GM19023 (cell line): ENCODE results near the gene OR1K1.
"Not testable (repeated sequence)": the region's sequence is repeated elsewhere in the genome, so short reads cannot be mapped to it uniquely, and the experiment has no call there.

Source experiments
- ATAC-seq: cut with Tn5 transposase; IDR thresholded peaks from one replicate; pipeline ENCODE4 v1.9.1; 2021; ENCODE audit warnings: mild to moderate bottlenecking, moderate library complexity; ENCODE audit not compliant: unreplicated experiment

Gene OR1K1

DNA sequence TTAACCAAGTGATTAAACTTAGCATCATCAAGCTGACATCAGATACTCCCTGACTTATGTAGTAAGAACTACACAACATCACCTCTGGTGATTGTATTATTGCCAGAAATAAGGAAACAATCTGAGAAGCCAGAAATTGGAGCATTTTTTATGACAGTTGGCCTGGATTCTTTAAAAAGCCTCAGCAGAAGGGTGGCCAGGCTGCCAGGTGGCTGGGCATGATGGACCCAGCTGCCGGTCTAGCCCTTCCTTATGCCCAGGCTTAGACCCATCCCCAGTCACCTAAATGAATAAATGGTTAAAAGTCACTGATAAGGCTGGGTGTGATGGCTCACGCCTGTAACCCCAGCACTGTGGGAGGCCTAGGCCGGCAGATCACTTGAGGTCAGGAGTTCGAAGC lies 12.8 kb downstream of the OR1K1 start:
- ATAC-seq: no peak

DNA sequence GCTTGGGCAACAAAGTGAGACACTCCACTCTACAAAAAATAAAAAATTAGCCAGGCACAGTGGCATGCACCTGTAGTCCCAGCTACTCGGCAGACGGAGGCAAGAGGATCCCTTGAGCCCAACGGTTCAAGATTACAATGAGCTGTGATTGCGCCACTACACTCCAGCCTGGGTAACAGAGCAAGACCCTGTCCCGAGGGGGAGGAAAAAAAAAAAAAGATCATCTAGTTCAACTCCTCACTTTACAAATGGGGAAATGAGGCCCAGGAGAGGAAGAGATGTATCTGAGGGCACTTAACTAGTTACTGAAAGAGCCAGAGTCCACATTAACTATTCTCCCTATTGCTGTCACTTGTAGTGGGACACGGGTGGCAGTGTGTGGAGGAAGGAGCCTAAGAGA lies 14.6 kb downstream of the OR1K1 start:
- ATAC-seq: no peak

DNA sequence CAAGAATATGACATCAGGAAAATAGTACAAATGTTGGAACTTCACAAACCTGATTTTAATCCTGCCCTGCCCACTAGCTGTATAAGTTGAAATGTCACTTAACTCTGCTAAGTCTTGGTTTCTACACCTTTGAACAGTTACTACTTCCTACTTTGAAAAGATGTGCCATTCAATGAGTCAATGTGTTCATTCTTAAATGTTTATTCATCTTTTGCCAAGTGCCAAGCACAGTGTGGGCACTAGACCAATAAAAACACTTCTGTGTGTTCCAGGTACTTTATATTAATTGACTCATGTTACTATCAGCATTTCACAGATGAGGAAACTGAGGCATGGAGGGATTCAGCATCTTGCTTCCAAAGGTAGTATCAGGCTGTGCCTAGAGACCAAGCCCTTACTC lies 15.6 kb downstream of the OR1K1 start:
- ATAC-seq: no peak

DNA sequence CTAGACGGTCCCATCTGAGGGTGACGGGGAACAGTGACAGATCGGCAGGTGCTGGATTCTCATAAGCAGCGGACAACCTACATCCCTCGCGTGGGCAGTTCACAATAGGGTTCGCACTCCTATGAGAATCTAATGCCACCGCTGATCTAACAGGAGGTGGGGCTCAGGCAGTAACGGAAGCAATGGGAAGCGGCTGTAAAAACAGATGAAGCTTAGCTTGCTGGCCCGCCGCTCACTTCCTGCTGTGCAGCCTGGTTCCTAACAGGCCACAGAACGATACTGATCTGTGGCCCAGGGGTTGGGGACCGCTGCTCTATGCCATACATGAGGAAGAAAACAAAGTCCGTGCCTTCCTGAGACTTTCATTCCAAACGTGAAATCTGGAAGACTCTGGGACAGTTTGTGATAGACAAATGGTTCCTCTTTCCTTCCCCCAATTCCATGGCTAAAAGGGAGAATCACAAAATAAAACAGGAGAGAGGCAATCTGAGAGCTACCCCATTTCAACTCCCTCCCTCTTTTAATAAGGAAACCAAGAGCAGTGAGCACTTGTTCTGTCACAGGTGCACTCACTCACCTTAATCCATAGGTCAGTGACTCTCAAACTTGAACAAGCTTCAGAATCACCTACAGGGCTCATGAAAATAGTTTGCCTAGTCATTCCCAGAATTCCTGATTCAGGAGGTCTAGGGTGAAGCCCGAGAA lies 16.4 kb downstream of the OR1K1 start:
- ATAC-seq: no peak

DNA sequence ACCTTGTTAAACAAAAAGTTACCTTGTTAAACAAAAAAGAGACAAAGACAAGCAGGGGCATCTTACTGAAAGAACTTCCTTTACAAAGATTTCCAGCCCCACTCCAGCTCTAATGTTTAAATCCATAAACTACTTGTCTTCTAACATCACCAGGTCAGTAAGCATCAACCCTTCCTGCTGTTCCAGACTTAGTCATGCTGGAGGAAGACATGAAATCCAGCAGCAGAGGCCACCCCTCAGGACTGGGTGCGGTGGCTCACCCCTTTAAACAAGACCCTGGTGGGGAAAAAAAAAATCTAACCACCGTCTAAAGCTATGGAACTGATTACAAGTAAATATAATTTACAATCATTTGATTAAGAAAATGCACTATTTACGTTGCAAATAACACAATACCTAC lies 19.4 kb downstream of the OR1K1 start:
- no peak for ATAC-seq

DNA sequence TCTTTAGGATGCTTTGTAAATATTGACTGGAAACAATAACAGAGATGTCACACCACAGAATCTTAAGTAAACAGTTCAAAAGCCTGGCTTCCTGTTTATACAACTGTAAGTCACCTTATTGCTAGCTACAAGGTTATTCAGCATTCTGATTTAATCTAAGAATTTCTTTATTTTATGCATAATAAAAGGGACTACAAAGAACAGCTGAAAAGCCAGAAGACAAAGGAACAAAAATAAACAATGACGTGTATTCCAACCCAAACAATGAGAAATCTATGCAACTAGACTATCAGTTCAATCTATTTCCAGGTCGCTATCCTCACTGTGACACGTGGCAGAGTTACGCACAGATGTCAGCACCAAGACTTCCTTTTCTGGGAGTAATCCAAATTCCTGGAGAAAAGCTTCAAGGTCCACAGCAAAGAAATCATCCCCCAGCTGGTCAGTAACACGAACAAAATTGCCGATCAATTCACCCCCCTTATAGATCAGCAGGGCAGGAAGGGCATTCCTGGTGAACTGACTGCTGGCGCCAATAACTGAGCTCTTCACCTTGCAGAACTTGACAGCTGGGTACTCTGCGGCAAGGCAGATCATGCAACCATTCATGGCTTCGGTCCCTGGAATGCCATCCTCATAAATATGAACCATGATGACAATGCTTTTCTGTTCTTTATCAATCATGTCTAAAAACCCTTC lies 20.0 kb downstream of the OR1K1 start:
- ATAC-seq: no peak

DNA sequence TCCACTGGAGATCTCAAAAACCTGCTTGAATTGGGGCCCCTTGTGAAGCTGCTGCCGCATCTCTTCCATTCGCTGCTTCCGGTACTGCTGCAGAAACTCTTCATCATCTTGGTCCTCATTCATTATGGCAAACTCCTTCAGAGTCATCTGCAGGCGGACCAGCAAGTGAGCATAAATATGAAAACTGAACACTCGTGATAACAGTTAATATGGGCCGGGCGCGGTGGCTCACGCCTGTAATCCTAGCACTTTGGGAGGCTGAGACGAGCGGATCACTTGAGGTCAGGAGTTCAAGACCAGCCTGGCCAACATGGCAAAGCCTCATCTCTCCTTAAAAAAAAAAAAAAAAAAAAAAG lies 20.5 kb downstream of the OR1K1 start:
- no peak for ATAC-seq

DNA sequence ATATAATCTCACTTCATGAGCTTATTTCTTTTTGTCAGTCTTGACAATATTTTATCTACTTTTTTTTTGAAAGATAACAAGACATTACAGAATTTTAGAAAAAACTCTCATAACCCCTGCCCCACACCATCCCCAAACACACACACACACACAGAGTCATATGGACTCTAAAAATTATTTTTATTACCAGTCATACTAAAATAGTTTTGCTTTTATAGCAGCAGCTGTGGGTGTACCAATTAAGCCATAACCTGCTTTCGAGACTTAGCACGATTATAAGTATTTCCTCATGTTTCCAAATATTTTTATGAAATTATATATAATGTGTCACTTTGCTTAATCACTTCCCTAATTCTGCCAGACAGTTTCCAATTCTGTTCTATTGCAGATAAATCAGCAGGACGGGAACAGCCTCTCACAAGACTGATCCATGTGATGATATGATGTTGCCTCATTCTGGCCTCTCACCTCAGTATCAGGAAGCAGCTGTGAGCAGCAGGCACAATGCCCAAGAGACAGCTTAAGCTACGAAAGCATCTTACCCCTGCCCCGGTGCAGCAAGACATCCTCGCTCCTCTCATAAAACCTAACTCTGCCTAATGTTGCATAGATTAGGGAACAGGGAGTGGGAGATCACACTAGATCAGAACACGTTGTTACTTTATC lies 21.5 kb downstream of the OR1K1 start:
- no peak for ATAC-seq

DNA sequence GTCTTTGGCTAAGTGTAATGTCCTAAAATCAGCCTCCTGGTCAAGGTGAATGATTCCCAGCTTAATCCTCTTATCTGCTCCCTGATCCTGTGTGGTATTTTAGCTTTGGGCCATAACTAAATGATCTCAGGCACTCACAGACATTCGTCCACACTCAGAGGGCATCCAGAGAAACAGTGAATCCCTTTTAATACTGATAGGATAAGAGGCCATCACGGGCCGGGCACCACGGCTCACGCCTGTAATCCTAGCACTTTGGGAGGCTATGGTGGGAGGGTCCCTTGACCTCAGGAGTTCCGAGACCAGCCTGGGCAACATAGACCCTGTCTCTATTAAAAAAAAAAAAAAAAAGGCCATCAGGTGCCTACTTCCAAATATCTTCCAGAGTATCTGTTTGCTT lies 22.1 kb downstream of the OR1K1 start:
- ATAC-seq: no peak

DNA sequence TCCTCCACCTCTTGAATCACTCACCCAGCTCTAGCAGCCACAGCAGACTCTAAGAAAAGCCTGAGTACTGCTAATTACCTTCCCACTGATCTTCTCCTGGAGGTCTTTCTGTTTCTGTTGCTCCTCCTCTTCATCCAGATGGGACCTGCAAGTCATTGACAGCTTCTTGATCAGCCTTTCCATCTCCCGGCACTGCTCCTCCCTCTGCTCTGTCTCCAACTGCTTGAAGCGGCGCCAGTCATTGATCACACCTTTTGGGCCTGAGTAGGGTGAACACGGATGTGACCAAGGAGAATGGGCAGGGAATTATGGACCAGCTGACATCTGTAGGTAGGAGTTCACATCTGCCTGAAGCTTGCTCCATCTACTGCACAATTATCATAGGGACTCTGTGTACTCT lies 23.0 kb downstream of the OR1K1 start:
- no peak for ATAC-seq

DNA sequence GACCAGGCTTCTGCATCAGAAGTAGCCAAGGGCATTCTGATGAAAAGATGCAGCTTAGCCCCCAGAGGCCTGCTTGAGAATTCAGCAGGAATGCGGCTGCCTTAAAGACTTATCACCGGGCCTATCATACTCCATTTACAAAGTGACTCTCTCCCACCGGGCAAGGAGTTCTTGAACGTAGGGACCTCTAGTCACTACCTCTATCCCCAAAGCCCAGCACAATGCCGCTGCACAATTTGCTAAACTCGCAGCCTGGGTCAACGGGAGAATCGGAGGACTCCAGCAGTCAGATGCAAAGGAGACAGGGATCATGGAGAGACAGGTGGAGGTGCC lies 27.8 kb downstream of the OR1K1 start:
- ATAC-seq: peak; percentile 26

DNA sequence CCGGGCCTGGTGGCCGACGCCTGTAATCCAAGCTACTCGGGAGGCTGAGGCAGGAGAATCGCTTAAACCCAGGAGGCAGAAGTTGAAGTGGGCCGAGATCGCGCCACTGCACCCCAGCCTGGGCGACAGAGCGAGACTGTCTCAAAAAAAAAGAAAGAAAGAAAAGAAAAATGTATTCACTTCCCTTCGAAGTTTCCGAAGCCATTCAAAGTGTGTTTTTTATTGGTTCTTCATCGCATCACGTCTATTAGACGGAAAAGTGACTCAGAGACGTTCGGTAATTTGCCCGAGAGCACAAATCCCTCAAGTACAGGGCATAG lies 29.0 kb downstream of the OR1K1 start:
- not testable (repeated sequence) for ATAC-seq

DNA sequence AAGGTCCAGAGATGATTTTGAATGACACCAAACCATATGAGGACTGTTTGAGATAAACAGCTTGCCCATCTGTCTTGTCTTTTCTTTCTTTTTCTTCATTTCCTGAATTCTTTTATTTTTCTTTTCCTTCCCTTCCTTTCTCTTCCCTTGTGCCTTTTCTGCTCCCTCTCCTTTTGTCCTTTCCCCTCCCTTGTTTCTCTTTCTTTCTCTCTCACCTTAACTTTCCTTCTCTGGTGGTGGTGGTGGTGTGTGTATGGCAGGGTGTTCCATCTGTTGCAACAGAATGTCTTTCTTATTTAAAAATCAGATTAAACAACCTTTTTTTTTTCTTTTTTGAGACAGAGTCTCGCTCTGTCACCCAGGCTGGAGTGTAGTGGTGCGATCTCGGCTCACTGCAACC lies 32.3 kb downstream of the OR1K1 start:
- no peak for ATAC-seq

DNA sequence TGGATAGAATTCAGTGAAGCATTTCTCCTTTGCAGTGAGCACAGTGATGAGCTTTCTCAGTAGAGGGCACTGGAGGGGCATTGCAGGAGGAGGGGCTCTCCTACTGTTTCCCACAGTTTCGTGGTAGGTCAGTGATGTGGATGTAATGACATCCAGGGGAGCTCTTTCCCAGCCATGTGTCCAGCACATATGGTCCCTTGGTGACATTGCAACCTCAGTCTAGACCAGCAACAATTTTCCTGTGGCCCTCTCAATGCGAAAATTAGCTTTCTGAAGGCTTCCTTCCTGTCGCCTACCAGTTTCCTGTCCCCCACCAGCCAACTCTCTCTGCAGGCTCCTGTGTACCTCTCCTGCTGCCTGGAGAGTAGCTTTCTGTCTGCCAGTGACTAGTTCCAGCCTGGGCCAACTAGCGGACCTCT lies 35.4 kb downstream of the OR1K1 start:
- ATAC-seq: no peak

DNA sequence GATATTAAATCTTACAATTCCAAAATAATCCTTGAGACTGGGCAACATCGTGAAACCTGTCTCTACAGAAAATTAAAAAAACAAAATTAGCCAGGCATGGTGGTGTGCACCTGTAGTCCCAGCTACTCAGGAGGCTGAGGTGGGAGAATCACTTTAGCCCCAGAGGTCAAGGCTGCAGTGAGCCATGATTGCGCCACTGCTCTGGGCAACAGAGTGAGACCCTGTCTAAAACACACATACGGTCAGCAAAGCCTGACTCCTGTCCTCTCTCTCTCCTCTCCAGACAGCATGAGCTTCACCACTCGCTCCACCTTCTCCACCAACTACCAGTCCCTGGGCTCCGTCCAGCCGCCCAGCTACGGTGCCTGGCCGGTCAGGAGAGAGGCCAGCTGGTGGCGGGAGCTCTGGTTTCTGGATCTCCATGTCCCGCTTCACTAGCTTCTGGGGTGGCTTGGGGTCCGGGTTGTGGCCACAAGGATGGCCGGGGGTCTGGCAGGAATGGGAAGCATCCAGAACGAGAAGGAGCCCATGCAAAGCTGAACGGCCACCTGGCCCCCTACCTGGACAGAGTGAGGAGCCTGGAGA lies 37.4 kb downstream of the OR1K1 start:
- no peak for ATAC-seq

DNA sequence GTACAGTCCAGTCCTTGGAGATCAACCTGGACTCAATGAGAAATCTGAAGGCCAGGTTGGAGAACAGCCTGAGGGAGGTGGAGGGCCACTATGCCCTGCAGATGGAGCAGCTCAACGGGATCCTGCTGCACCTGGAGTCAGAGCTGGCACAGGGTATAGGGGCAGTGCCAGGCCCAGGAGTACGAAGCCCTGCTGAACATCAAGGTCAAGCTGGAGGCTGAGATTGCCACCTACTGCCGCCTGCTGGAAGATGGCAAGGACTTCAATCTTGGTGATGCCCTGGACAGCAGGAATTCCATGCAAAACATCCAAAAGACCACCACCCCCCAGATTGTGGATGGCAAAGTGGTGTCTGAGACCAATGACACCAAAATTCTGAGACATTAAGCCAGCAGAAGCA lies 38.5 kb downstream of the OR1K1 start:
- ATAC-seq: not testable (repeated sequence)

DNA sequence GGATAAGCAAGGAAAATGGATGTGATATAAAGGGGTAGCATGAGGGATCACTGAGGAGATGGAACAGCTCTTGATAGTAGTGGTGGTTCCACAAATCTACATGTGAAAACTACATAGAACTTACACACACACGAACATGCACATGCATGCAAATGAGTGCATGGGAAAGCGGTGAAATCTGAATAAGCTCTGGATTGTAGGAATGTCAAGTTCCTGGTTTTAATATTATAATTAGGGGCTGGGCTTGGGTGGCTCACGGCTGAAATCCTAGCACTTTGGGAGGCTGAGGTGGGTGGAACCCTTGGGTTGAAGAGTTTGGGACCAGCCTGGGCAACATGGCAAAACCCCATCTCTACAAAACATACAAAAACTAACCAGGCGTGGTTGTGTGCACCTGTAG lies 41.6 kb downstream of the OR1K1 start:
- ATAC-seq: no peak

DNA sequence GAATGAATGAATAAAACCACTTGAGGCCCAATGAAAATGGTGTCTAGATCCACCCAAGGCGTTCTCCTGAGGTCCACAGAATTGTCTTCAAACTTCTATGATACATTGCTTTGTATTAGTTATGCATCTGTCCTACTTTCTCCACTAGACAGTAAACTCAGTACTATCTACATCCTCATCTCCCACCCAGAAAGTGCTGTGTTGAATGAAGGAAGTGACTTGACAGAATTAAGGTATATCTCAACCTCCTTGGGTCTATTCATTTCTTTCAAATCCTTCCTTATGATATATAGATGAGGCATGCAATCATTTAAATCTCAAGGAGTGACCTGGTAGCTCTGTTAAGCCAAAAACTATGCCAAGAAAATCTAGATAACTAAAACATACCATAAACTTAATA lies 44.2 kb downstream of the OR1K1 start:
- no peak for ATAC-seq

DNA sequence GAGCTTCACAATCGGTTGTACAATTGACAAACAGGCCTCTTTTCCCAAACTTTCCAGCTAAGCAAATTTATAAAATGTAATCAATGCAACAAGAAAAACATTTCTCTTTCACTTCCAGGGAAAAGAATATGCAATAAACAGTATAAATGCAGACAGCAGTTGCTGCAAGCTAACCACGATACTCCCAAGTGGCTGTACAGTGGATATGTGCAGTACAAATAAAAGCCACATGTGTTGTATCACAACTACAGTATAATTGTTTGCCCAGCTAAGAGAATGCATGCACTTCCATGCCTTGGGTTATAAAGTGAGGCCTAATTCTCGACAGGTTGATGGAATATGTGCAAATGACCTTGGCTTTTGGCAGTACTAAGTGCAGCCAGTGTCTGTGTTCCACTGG lies 45.2 kb downstream of the OR1K1 start:
- ATAC-seq: no peak

DNA sequence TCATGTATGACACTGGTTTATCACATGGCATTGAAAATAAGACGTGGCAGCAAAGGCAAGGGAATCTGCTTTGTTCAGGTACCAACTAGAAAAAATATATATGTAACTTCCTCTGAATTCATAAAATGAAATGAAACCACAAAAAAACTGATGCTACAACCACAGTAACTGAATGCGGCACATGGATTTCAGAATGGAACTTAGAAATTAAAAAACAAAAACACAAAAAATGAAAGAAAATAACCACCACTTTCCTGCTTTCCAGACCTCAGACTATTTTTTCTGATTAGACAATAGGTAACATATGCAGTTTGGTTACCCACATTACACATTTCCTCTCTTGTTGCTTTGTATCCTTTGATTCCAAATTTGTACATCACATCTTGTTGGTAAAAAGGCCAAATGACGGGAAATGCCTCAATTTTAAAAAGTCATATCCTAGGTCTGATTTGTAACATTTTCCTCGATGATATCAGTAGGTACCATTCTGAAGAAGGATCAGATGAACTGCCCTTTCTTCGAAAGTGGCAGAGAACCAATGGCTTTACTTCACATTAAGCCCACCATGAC lies 46.5 kb downstream of the OR1K1 start:
- no peak for ATAC-seq

DNA sequence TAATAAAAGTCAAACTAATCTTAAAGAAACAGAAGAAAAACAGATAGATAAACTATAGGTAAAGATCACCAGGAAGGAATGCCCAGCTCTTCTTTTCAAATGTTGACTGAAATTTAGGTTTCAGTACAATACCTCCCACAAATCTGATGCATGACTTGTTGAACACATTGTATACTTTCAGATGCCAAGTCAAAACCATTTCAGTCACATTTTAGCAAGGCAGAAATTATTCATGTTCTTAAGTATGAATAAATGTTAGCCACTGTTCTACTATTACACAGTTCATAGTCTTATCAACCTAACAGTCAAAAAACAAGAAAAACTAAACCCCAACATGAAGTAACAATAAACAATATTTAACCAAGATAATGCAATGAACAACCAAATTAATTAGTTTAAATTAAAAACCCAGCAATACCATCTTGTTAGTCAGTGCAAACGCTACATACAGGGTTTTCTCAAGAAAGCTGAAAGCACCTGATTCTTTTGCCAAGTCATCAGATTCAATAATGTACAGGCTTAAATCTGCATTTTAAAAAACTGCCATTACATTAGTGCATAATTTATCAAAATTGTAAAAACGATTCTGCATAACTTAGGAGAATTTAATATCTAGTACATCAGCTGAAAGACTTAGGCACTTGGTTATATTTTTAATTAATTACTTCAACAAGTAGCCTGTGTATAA lies 48.5 kb downstream of the OR1K1 start:
- no peak for ATAC-seq
